Measurements from ENCODE around the gene PAQR5.
A peak's percentile ranks its signal among the peaks of the same experiment; 100 is the strongest.
"Not testable (repeated sequence)": the region's sequence is repeated elsewhere in the genome, so short reads cannot be mapped to it uniquely, and the experiment has no call there.

PAQR5 gene

DNA sequence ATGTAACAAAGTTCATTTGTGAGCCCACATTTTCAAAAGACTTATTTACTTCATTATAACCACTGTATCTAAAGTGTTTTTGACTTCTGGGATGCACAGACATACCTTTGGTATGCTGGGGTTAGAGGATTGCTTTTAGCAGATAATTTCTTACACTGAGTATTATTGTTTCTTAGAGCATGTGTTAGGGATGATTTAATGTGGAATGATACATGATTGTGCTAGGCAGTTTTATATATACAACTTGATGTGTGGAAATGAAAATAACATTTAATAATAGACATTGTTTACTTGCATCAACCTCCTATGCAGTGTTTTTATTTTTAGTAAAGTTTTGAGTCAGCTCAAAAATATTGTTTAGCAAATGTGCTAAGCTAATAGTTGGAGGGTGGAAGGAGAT is 118.9 kb downstream of the PAQR5 start:
- DNase-seq (ENCODE audit: low read depth in 2 of 2, low spot score in 1 of 2) = no peak

DNA sequence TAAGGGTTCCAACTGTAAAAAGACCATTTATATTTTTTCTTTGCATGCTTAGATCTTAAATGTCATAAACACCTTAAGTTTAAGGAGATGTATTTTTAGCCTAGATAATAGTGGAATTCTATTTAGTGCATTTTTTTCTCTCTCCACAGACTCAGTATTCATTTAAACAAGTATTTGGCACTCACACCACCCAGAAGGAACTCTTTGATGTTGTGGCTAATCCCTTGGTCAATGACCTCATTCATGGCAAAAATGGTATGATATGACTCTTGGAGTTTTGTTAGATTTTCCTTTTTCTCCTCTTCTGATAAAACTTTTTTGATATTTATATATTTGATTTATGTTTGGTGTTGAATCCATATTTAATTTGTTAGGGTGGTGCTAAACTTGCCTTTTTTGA is 122.8 kb downstream of the PAQR5 start:
- DNase-seq (ENCODE audit: low read depth in 2 of 2, low spot score in 1 of 2) = no peak

DNA sequence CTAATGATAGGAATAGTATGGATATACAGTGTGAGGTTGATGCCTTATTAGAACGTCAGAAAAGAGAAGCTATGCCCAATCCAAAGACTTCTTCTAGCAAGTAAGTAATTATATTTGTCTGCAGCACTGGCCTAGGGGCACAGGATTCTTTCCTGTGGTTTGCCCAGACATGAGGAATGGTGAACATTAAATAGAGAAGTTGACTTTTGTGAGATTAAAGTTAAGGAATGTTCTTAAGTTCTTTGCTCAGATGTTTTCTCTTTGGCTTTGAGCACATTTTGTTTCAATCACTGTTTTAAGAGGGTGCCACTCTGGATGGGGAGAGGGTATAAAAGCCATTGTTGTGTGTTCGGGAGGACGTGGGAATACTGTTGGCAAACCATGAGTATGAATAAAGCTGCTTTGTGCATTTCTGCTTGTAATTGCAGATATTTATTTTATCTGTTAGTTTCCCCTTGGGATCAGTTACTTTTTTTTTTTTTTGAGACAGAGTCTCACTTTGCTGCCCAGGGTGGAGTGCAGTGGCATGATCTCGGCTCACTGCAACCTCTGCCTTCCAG is 123.7 kb downstream of the PAQR5 start:
- no peak for DNase-seq (ENCODE audit: low read depth in 2 of 2, low spot score in 1 of 2)

DNA sequence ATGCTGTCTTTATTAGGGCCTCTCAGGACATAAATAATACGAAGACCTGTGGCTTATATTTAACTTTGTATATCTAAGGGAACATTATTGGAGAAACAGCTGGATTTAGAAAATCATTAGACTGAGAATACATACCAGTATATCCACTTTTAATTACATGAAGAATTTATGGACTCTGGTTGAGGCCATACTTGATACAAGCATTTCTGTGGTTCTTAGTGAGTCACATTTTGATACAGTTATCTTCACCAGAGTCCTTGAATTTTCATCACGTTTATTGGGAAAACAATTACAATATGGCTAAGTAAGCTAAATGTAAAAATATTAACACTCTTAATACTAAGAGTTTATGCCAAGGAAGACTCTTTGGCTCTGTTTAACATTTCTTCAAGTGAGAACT is 125.3 kb downstream of the PAQR5 start:
- DNase-seq (ENCODE audit: low read depth in 2 of 2, low spot score in 1 of 2) = no peak

DNA sequence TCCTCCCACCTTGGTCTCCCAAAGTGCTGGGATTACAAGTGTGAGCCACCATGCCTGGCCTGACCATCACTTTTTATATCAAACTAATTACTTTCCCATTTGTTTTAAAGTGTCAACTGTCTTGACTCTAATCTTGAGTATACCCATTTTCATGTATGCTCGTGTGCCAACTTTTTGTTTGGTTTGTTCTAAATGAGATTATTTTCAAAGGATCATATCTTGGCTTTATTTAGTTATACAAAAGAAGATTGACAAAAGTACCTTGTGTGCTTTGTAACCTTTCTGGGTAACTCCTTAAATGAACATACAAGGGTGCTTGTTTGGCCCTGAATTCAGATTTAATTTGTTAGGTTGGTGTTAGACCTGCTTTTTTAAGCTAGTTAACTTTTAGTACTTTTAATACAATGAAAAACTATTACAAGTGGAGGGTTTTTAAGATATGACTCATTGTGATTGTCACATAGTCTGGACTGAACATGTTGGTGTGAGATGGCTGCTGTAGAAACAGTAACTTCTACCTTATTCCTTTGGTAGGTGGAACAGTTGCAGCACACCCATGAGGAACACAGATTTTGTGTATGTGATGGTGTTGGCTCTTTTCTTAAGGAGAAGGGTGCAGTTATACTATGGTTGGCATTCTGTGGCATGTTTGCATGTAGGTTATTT is 126.2 kb downstream of the PAQR5 start:
- DNase-seq (ENCODE audit: low read depth in 2 of 2, low spot score in 1 of 2) = no peak

DNA sequence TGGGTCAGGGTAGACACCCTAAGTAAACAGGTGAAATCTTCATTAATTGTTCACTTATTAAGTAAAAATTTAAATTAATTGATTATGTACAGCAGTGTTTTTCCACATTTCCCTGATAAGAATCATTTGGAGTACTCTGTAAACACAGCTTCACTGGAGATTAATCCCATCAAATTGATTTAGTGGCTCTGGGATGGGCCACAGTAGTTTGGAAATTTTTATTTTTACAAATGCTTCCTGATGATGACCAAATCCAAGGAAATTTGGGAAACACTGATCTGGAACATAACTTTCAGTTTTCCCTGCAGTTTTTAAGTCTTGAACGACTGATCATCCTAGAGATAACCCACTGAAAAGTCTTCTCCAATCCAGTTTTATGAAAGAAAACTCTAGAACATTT is 135.1 kb downstream of the PAQR5 start:
- DNase-seq (ENCODE audit: low read depth in 2 of 2, low spot score in 1 of 2) = no peak

DNA sequence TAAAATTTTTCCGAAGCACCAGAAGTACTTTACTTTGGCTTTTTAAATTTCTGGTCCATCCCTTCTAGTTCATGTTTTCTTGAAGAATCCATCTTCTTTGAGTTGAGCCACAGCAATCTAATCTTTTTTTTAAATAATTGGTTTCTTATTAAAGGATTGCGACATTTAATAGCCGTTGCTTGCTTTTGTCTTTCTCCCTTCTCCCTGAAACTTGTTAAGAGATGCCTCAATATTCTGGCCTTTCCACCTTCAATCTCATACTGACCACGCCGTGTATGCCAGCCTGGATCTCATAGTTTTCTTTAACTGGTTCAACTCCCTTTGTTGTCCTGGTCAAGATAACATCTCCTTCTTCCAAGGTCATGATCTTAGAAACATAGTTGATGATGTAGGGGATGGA is 135.5 kb downstream of the PAQR5 start:
- no peak for DNase-seq (ENCODE audit: low read depth in 2 of 2, low spot score in 1 of 2)

DNA sequence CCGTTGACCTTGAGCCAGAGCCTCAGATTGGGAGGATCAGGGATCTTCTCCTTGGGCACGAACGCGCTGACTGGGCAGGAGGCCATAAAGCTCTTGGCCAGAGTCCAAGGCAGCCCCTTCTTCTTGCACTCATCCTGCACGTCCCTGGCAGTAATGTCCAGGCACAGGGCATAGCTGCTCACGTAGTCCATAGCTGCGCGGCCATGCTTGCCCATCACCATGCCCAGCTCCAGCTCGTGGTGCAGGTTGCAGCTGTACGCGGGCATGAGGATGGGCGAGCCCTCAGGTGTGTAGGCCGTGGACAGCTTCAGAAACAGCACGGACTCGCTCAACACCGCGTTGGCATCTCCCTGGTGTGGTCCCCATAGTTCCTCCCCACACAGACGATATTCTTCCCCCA is 136.0 kb downstream of the PAQR5 start:
- DNase-seq (ENCODE audit: low read depth in 2 of 2, low spot score in 1 of 2) = no peak

DNA sequence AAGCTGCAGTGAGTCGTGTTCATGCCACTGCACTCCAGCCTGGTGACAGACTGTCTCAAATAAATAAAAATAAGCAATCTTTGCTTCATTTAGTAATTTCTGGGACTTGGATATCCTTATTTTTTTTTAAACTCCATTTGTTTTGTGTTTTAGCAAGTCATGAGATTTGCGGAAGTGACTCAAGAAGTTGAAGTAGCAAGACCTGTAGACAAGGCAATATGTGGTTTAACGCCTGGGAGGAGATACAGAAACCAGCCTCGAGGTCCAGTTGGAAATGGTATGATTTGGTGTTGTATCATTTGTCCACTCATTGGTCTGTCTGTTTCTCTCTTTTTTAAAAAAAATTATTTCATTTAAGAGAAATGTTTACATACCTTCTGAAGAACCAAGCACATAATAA is 137.3 kb downstream of the PAQR5 start:
- DNase-seq (ENCODE audit: low read depth in 2 of 2, low spot score in 1 of 2) = no peak

DNA sequence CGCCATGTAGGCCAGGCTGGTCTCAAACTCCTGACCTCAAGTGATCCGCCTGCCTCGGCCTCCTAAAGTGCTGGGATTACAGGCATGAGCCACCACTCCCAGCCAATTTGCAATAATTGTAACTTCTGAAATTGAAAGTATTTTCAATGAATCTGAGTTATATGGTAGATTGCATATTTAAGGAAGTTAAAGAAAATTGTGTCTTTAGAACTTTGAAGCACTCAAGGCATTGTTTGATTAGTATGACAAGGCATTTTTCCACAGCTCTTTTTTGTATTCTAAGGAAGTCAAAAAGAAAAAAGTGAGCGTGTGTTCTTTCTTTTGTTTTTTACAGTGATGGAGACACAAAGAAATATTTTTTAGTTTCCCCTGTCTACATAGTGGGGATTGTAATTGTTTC is 138.2 kb downstream of the PAQR5 start:
- no peak for DNase-seq (ENCODE audit: low read depth in 2 of 2, low spot score in 1 of 2)

DNA sequence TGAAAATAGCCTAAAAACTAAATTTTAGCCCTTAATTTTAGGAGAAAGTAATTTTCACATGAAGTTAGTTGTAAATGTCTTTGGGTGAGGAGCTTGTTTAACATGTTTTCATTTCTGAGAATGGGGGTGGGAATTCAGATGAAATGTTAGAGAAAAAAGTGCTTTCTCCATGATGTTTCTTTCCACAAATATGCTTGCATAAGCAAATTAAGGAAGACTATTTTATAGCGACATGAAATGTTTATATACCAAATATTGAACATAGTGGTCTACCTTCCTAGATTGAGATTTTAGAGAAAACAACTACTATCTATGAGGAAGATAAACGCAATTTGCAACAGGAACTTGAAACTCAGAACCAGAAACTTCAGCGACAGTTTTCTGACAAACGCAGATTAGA is 140.9 kb downstream of the PAQR5 start:
- DNase-seq (ENCODE audit: low read depth in 2 of 2, low spot score in 1 of 2) = no peak

DNA sequence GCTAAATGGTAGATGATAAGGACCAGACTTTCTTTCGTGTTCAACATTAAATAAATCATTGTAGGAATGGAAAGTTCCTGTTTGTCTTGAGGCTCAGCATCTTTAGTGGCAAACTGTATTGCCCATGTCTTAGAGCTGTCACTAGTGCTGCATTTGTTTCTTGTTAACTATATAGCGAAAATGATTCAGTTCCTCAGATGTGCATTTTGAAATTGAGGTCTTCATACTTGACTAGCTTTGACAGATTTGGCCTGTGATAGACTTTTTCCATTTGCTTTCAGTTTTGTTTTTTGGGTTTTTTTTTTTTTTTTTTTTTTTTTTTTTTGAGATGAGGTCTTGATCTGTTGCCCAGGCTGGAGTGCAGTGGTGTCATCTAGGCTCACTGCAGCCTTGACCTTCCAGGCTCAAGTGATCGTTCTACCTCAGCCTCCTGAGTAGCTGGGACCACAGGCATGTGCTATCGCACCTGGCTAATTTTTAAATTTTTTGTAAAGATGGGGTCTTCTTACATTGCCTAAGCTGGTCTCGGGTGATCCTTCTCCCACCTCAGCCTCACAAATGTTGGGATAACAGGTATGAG is 144.4 kb downstream of the PAQR5 start:
- no peak for DNase-seq (ENCODE audit: low read depth in 2 of 2, low spot score in 1 of 2)

DNA sequence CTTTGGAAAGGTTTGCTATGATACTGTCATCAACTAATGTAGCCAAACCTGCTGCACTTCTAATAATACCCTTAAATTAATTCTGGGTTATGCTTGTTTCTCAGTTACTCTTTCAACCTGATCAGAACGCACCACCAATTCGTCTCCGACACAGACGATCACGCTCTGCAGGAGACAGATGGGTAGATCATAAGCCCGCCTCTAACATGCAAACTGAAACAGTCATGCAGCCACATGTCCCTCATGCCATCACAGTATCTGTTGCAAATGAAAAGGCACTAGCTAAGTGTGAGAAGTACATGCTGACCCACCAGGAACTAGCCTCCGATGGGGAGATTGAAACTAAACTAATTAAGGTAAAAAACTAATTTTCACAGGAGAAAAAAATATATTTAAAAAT is 146.0 kb downstream of the PAQR5 start:
- DNase-seq (ENCODE audit: low read depth in 2 of 2, low spot score in 1 of 2) = no peak

DNA sequence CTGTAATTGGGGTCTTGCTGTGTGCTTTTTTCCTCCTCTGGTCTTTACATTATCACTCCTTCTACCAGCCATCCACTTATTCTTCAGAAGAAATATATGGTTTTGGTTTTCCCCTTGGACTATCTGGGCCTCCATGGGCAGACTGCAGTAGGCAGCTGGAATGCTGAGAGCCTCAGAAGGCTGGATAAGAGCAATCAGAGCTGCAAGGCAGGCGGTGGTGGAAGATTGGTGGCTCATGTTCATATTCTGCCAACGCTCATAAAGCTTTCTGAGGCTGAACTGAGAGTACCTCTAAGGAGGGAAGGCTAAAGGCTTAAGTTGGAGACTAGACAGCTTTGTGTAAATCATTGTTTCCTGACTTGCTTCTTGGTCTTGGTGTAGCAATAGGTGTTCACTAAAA is 148.2 kb downstream of the PAQR5 start:
- DNase-seq (ENCODE audit: low read depth in 2 of 2, low spot score in 1 of 2) = no peak

DNA sequence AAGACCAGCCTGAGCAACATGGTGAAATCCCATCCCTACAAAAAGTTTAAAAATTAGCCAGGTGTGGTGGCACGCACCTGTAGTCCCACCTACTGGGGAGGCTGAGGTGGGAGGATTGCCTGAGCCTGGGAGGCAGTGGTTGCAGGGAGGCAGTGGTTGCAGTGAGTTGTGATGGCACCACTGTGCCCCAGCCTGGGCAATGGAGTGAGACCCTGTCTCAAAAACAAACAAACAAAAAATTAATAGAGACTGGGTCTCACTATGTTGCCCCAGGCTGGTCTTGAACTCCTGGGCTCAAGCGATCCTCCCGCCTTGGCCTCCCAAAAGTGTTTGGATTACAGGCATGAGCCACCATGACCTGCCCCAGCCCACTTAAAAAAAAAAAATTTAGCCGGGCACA is 151.5 kb downstream of the PAQR5 start:
- DNase-seq (ENCODE audit: low read depth in 2 of 2, low spot score in 1 of 2) = not testable (repeated sequence)

DNA sequence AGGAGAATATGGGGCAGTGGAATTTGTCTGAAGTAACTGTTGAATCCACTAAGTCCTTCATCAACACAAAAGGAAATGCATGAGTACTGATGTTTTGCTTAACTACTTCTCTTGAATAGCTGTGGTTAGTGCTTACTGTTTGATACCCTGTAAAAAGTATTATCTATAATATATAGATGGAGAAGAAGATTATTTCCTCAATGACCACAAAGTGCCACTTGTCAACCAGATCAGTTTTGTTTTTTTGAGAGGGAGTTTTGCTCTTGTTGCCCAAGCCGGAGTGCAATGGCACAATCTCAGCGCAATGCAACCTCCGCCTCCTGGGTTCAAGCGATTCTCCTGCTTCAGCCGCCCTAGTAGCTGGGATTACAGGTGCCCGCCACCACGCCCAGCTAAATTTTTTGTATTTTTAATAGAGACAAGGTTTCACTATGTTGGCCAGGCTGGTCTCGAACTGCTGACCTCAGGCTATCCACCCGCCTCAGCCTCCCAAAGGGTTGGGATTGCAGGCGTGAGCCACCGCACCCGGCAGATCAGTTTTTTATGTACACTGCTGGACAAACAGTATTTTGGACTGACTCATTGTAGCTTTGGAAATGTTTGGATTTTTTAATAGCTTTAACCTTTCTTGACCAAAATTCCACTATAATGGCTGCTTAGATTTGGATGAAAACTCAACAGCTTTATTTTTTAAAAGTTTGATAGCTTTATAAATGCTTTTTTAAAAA is 152.4 kb downstream of the PAQR5 start:
- DNase-seq (ENCODE audit: low read depth in 2 of 2, low spot score in 1 of 2) = no peak

DNA sequence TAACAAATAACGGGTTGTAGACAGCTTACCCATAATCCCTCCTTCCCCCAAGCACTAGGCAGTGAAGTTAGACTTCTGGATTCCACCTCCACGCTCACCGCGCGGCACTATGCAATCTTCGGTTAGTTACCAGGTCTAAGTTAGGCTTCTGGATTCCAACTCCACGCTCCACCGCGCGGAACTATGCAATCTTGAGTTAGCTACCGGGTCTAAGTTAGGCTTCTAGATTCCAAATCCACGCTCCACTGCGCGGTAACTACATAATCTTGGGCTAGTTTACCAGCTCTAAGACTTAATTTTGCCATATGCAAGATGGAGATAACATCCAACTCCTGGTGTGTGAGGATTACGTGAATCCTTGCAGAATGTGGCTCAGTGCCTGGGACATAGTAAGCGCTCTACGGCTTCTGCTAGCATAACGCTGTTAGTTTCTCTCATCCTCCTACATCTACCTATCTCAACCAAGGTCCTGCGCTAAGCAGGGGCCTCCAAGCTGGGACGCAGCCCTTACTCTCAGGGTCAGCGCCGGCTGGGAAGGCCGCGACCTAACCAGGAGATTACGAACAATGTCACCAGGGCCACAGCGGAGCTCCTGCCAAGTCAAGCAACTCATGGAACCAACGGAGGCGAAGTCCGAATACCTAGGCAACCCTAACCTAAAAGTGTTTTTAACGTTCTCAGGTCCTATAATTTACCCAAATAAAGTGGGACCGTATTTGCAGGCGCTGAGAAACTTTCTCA is 153.4 kb downstream of the PAQR5 start:
- no peak for DNase-seq (ENCODE audit: low read depth in 2 of 2, low spot score in 1 of 2)

DNA sequence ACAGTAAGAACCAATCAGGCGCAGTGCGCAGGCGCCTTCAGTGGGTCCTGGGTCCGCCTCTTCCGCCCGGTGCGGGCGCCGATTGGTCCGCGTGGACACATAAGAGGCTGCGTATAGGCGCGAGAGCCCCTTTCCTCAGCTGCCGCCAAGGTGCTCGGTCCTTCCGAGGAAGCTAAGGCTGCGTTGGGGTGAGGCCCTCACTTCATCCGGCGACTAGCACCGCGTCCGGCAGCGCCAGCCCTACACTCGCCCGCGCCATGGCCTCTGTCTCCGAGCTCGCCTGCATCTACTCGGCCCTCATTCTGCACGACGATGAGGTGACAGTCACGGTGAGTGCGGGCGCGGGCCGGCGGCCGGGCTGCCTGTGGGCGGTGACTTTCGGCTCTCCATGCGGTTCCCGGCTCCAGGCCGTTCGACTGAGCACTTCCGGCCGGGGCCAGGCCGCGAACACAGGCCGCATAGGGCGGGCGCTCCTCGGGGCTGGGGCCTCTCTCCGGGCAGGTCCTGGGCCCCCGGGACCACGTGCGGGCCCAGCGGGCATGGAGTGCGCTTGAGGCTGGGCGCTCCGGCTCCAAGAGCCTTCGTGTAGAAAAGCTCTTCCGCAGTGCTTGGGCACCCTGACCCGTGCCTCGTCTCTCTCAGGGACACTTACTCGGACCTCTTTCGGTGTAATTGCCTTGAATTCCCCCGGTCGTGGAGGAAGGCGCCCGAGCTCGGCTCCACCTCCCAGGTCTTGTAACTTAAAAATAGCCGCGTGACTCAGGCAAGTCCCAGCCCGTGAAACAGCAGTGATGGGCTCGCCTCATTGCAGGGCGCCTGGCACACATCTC is 154.2 kb downstream of the PAQR5 start, which contains the start of gene RPLP1:
Gene RPLP1 (plus strand): TSS at position 127 of the 830 bp plus-strand sequence. CDS start 131 bp downstream, at position 258.
- DNase-seq (ENCODE audit: low read depth in 2 of 2, low spot score in 1 of 2) = peak; percentile 88 to 95

DNA sequence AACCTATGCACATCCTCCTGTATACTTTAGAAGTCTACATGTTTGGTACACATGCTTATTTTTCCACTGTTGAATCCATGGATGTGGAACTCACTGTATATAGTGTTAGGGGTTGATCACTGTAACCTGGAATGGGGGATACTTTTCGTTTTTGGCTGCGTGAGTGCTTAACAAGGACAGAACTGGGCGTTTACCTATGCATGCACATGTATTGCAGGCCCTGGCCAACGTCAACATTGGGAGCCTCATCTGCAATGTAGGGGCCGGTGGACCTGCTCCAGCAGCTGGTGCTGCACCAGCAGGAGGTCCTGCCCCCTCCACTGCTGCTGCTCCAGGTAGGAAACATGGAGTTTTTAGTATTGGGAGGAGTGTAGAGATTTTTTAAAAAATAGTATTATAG is 156.2 kb downstream of the PAQR5 start:
- DNase-seq (ENCODE audit: low read depth in 2 of 2, low spot score in 1 of 2) = no peak
